SK-N-SH (cell line): ENCODE results near the gene ABHD16A. TPM values are rescaled to one million over a fixed set of nuclear protein-coding genes. Genes with fewer than 3 reads are reported as not detected.

Source experiments
- CTCF ChIA-PET: fragments of 300-600, 350-600 bp; formaldehyde crosslinking; extraction: SDS; loops from one replicate; lab custom pipeline; 2021; lab: Yijun Ruan, JAX
- POLR2A ChIA-PET: fragments of 350-600 bp; sonication (Branson Sonifier 250); formaldehyde crosslinking; extraction: SDS; loops from one replicate; lab custom pipeline; 2020; ENCODE audit warnings: antibody characterized with exemption, inconsistent platforms; lab: Yijun Ruan, JAX
- DNase-seq: peaks from one replicate; pipeline ENCODE4 v3.0.0; 2012
- H2AFZ ChIP-seq: fragments of 200-600 bp; sonication (generic); 2 replicates; pipeline ENCODE4 v1.8.1; 2016; ENCODE audit warnings: antibody characterized with exemption, mild to moderate bottlenecking, low read depth
- H3F3A ChIP-seq: fragments of 200-600 bp; sonication (generic); replicated peaks from 2 replicates; pipeline ENCODE3; 2016; ENCODE audit warnings: antibody characterized with exemption, mild to moderate bottlenecking; ENCODE audit not compliant: insufficient read depth
- H3K27ac ChIP-seq, 2 experiments: fragments of 200-500 bp in 1 of 2; fragments of 200-600 bp in 1 of 2; sonication (Bioruptor generic) in 1 of 2; sonication (generic), shearing (Covaris generic) in 1 of 2; 2 replicates each; pipeline versions ENCODE4 v1.5.1 to v1.6.1; 2014 to 2016; ENCODE audit warnings: low read depth in 2 of 2, inconsistent platforms in 1 of 2, low read length in 1 of 2, mild to moderate bottlenecking in 1 of 2, mixed read lengths in 1 of 2
- H3K27me3 ChIP-seq: fragments of 200-600 bp; sonication (generic), shearing (Covaris generic); 2 replicates; pipeline ENCODE4 v1.6.1; 2016; ENCODE audit warnings: mixed run types; ENCODE audit not compliant: insufficient read depth
- H3K36me3 ChIP-seq, 2 experiments: fragments of 200-500 bp in 1 of 2; fragments of 200-600 bp in 1 of 2; sonication (Bioruptor generic) in 1 of 2; sonication (generic) in 1 of 2; replicated peaks in 1 of 2; 2 replicates each; pipeline versions ENCODE3 to v1.5.1; 2014 to 2016; ENCODE audit warnings: low read length in 1 of 2, mild to moderate bottlenecking in 1 of 2; ENCODE audit not compliant: insufficient read depth in 2 of 2, control insufficient read depth in 1 of 2
- H3K4me1 ChIP-seq, 2 experiments: fragments of 200-500 bp in 1 of 2; fragments of 200-600 bp in 1 of 2; sonication (Bioruptor generic) in 1 of 2; sonication (generic), shearing (Covaris generic) in 1 of 2; 2 replicates each; pipeline versions ENCODE4 v1.5.1 to v1.6.1; 2014 to 2016; ENCODE audit warnings: low read depth in 1 of 2, low read length in 1 of 2, mixed run types in 1 of 2; ENCODE audit not compliant: insufficient read depth in 2 of 2, control insufficient read depth in 1 of 2
- H3K4me2 ChIP-seq: fragments of 200-600 bp; sonication (generic), shearing (Covaris generic); 2 replicates; pipeline ENCODE4 v1.6.1; 2017; ENCODE audit warnings: mixed run types
- H3K4me3 ChIP-seq, 2 experiments: fragments of 200-500 bp in 1 of 2; fragments of 200-600 bp in 1 of 2; sonication (Bioruptor generic) in 1 of 2; sonication (generic), shearing (Covaris generic) in 1 of 2; 2 replicates each; pipeline versions ENCODE4 v1.5.1 to v1.8.1; 2014 to 2016; ENCODE audit warnings: low read depth in 2 of 2, inconsistent platforms in 1 of 2, low read length in 1 of 2, mild to moderate bottlenecking in 1 of 2, mixed read lengths in 1 of 2, moderate library complexity in 1 of 2
- H3K79me2 ChIP-seq: fragments of 200-600 bp; sonication (generic); 2 replicates; pipeline ENCODE4 v1.8.1; 2017; ENCODE audit warnings: mild to moderate bottlenecking; ENCODE audit not compliant: insufficient read depth
- H3K9ac ChIP-seq: fragments of 200-600 bp; sonication (generic); 2 replicates; pipeline ENCODE4 v1.6.1; 2017; ENCODE audit warnings: mixed run types
- H3K9me2 ChIP-seq: fragments of 200-600 bp; sonication (generic); 2 replicates; pipeline ENCODE4 v1.6.1; 2017; ENCODE audit warnings: mixed run types
- H3K9me3 ChIP-seq: fragments of 200-600 bp; sonication (generic); 2 replicates; pipeline ENCODE4 v1.6.1; 2017; ENCODE audit warnings: mixed run types, mild to moderate bottlenecking, moderate library complexity
- H4K20me1 ChIP-seq: fragments of 200-600 bp; sonication (generic); 2 replicates; pipeline ENCODE4 v1.6.1; 2017; ENCODE audit warnings: mild to moderate bottlenecking, mixed run types; ENCODE audit not compliant: insufficient read depth
- ELF1 ChIP-seq: IDR thresholded peaks from 2 replicates; pipeline ENCODE4 v1.4.0; 2012
- EP300 ChIP-seq, 2 experiments: IDR thresholded peaks; 2 replicates each; pipeline versions ENCODE4 v1.4.0 to v1.6.1; 2012; ENCODE audit warnings: borderline replicate concordance in 1 of 2, low read depth in 1 of 2, low read length in 1 of 2
- EZH2phosphoT487 ChIP-seq: fragments of 200-600 bp; sonication (generic); IDR thresholded peaks from 2 replicates; pipeline ENCODE4 v1.6.1; 2017; ENCODE audit warnings: low read depth, mixed run types, mild to moderate bottlenecking, antibody characterized with exemption, moderate library complexity, borderline replicate concordance
- FOXJ3 ChIP-seq: sonication (generic); formaldehyde crosslinking; IDR thresholded peaks from 2 replicates; pipeline ENCODE4 v1.5.1; 2020; ENCODE audit warnings: mild to moderate bottlenecking, missing genetic modification reagents
- GATA2 ChIP-seq: sonication (generic); formaldehyde crosslinking; IDR thresholded peaks from 2 replicates; pipeline ENCODE4 v1.5.0; 2020; ENCODE audit warnings: mild to moderate bottlenecking, missing genetic modification reagents
- JUND ChIP-seq: IDR thresholded peaks from 2 replicates; pipeline ENCODE4 v1.4.0; 2012
- MAX ChIP-seq: IDR thresholded peaks from 2 replicates; pipeline ENCODE4 v1.4.0; 2012; ENCODE audit warnings: low read depth
- MEF2A ChIP-seq: IDR thresholded peaks from 2 replicates; pipeline ENCODE4 v1.4.0; 2012; ENCODE audit warnings: low read depth, borderline replicate concordance
- MXI1 ChIP-seq: IDR thresholded peaks from 2 replicates; pipeline ENCODE4 v1.6.1; 2012; ENCODE audit warnings: mild to moderate bottlenecking, low read depth, low read length, improper control_type of control experiment
- NFIC ChIP-seq: IDR thresholded peaks from 2 replicates; pipeline ENCODE4 v1.4.0; 2012; ENCODE audit warnings: borderline replicate concordance
- POLR2AphosphoS5 ChIP-seq: IDR thresholded peaks from 2 replicates; pipeline ENCODE4 v1.6.1; 2012; ENCODE audit warnings: low read depth, low read length
- RAD21 ChIP-seq: IDR thresholded peaks from 2 replicates; pipeline ENCODE4 v1.6.1; 2012; ENCODE audit warnings: mild to moderate bottlenecking, low read length
- RCOR1 ChIP-seq: fragments of 150-350 bp; IDR thresholded peaks from 2 replicates; pipeline ENCODE4 v1.6.1; 2017; ENCODE audit warnings: antibody characterized with exemption, low read length
- RFX5 ChIP-seq: IDR thresholded peaks from 2 replicates; pipeline ENCODE4 v1.6.1; 2012; ENCODE audit warnings: mild to moderate bottlenecking, improper control_type of control experiment, low read length
- TCF12 ChIP-seq: IDR thresholded peaks from 2 replicates; pipeline ENCODE4 v1.4.0; 2012
- TEAD4 ChIP-seq: IDR thresholded peaks from 2 replicates; pipeline ENCODE4 v1.4.0; 2012; ENCODE audit warnings: mild to moderate bottlenecking, borderline replicate concordance; ENCODE audit not compliant: insufficient read depth
- WGBS: methylation state at CpG from one replicate; pipeline ENCODE4 v1.1.6; 2017; ENCODE audit warnings: low lambda C conversion rate; 5-methylcytosine and 5-hydroxymethylcytosine counted together
- polyA plus RNA-seq, 3 experiments: library from polyadenylated mRNA; depleted of rRNA; stranded (reverse); fragments of >200 nt; gene quantifications; 2 replicates each; pipeline ENCODE4 v1.2.3, GENCODE V29; 2012
- TF ChIP-seq, protein P1 (sequence below): fragments of 150-350 bp; IDR thresholded peaks from 2 replicates; pipeline ENCODE4 v1.6.1; 2017; ENCODE audit warnings: antibody characterized with exemption, low read length, low read depth, borderline replicate concordance
- TF ChIP-seq, protein P2 (sequence below): IDR thresholded peaks from 2 replicates; pipeline ENCODE4; 2012
- TF ChIP-seq, protein P3 (sequence below): fragments of 200-600 bp; sonication (generic); IDR thresholded peaks from 2 replicates; pipeline ENCODE4 v1.6.1; 2017; ENCODE audit warnings: antibody characterized with exemption, mild to moderate bottlenecking, moderate library complexity
- TF ChIP-seq, protein P4 (sequence below): IDR thresholded peaks from 2 replicates; pipeline ENCODE4 v1.4.0; 2012; ENCODE audit warnings: low read depth, borderline replicate concordance

Gene ABHD16A
- polyA plus RNA-seq, 1 of the 3 experiments (the other 2 are of a cell fraction), result 49.3 TPM

- TF ChIP-seq, protein P1, sequence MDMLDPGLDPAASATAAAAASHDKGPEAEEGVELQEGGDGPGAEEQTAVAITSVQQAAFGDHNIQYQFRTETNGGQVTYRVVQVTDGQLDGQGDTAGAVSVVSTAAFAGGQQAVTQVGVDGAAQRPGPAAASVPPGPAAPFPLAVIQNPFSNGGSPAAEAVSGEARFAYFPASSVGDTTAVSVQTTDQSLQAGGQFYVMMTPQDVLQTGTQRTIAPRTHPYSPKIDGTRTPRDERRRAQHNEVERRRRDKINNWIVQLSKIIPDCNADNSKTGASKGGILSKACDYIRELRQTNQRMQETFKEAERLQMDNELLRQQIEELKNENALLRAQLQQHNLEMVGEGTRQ, result no peak
- no peak for DNase-seq
- Histone ChIP-seq H3K27ac (no peak overlapping the region), H3K4me3 (no peak overlapping the region), H3K9me3 (no peaks in the 10 kb centered on the region), H2AFZ (no peak overlapping the region), H3K4me1 (0 out of 4 replicates have a peak, but pooled peaks cover 0 to 3% of the 10 kb centered on the region in 2 experiments), H3K9me2 (no peaks in the 10 kb centered on the region), H3K4me2 (no peak overlapping the region), H3K9ac (no peak overlapping the region), H3K79me2 (no peaks in the 10 kb centered on the region; the same call in 1 of the 2 replicates), H3F3A (peaks cover 25% of the 10 kb centered on the region), H4K20me1 (no peaks in the 10 kb centered on the region), H3K36me3 (peaks cover 0 to 6% of the 10 kb centered on the region in 2 experiments), H3K27me3 (no peaks in the 10 kb centered on the region)
- WGBS, result 88% methylated on average over 8 of the region's 8 CpGs
- CTCF ChIA-PET, result interaction anchor here (1.2 to 1.8 kb wide), 2 partner anchors 11 to 81 kb away, joined by 4 to 5 read pairs; no protein-coding TSS in a partner anchor
- POLR2A ChIA-PET, result interaction anchor here (0.7 kb wide), 1 partner anchor 9 kb away, joined by 3 read pairs; no protein-coding TSS in a partner anchor
These were observed 46.3 kb upstream of the ABHD16A start for GRCh38 chr6:31749301-31750036.

DNA sequence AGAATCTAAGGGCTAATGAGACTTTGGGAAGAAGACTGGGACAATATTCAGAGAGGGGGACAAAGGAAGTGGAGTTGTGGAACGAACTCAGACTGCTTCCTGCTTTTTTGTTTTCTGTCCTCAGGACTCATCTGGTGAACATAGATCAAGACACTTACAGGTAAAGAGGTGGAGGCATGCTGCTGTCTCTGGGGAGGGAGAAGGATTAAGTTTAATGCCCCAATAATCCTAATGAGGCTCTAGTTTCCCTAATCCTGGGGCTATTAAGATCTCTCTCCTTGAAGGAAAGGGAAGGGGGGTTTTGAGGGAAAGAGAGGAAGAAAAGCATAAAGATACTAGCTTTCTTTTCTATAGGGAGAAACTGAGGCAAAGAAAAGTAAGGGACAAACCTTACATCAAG is 41.3 kb upstream of the ABHD16A start:
- no peaks in the 10 kb centered on the region for H3K27me3 ChIP-seq
- H4K20me1 ChIP-seq, result no peaks in the 10 kb centered on the region
- TF ChIP-seq, protein P2, sequence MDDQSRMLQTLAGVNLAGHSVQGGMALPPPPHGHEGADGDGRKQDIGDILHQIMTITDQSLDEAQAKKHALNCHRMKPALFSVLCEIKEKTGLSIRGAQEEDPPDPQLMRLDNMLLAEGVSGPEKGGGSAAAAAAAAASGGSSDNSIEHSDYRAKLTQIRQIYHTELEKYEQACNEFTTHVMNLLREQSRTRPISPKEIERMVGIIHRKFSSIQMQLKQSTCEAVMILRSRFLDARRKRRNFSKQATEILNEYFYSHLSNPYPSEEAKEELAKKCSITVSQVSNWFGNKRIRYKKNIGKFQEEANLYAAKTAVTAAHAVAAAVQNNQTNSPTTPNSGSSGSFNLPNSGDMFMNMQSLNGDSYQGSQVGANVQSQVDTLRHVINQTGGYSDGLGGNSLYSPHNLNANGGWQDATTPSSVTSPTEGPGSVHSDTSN, result no peak
- TF ChIP-seq TEAD4 (no peak), RFX5 (no peak), EZH2phosphoT487 (no peak), RAD21 (no peak), POLR2AphosphoS5 (no peak), JUND (no peak), MAX (no peak), ELF1 (no peak), EP300 (IDR thresholded peaks at IDR 0.05; ENCODE audit: borderline replicate concordance in 1 of 2, low read depth in 1 of 2, low read length in 1 of 2) (no peak), MXI1 (no peak), FOXJ3 (CRISPR knock-in tag) (no peak), TCF12 (no peak), NFIC (no peak), RCOR1 (no peak), GATA2 (CRISPR knock-in tag) (no peak), MEF2A (no peak)
- TF ChIP-seq, protein P3, sequence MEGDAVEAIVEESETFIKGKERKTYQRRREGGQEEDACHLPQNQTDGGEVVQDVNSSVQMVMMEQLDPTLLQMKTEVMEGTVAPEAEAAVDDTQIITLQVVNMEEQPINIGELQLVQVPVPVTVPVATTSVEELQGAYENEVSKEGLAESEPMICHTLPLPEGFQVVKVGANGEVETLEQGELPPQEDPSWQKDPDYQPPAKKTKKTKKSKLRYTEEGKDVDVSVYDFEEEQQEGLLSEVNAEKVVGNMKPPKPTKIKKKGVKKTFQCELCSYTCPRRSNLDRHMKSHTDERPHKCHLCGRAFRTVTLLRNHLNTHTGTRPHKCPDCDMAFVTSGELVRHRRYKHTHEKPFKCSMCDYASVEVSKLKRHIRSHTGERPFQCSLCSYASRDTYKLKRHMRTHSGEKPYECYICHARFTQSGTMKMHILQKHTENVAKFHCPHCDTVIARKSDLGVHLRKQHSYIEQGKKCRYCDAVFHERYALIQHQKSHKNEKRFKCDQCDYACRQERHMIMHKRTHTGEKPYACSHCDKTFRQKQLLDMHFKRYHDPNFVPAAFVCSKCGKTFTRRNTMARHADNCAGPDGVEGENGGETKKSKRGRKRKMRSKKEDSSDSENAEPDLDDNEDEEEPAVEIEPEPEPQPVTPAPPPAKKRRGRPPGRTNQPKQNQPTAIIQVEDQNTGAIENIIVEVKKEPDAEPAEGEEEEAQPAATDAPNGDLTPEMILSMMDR, result no peak
- TF ChIP-seq, protein P1, result no peak
- TF ChIP-seq, protein P4, sequence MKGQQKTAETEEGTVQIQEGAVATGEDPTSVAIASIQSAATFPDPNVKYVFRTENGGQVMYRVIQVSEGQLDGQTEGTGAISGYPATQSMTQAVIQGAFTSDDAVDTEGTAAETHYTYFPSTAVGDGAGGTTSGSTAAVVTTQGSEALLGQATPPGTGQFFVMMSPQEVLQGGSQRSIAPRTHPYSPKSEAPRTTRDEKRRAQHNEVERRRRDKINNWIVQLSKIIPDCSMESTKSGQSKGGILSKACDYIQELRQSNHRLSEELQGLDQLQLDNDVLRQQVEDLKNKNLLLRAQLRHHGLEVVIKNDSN, result no peak
- TF ChIP-seq, all 33 proteins: peak for 0
- CTCF ChIA-PET, result interaction anchor here (1.2 kb wide), 1 partner anchor 198 kb away, joined by 3 read pairs; the partner anchor contains the start of gene ATP6V1G2
- 90% methylated on average over 1 of the region's 1 CpG for WGBS
- H3K79me2 ChIP-seq, result peaks cover 13% of the 10 kb centered on the region
- no peaks in the 10 kb centered on the region for H3K9me2 ChIP-seq
- H3K36me3 ChIP-seq, result peaks cover 6 to 13% of the 10 kb centered on the region in 2 experiments
- no peak for DNase-seq
- H3K4me1 ChIP-seq, result no peaks in the 10 kb centered on the region; a peak in 1 of 4 replicates
- no peak overlapping the region for H3K4me3 ChIP-seq
- H3K9me3 ChIP-seq, result no peaks in the 10 kb centered on the region
- H3F3A ChIP-seq, result peaks cover 3% of the 10 kb centered on the region
- no peak overlapping the region for H3K9ac ChIP-seq
- no peak overlapping the region for H3K4me2 ChIP-seq
- no peak overlapping the region for H3K27ac ChIP-seq
- H2AFZ ChIP-seq, result no peak overlapping the region
- POLR2A ChIA-PET, result no interaction called here
